Measurements from ENCODE around the gene SNCB. TPM values are rescaled to one million over a fixed set of nuclear protein-coding genes. Genes with fewer than 3 reads are reported as not detected.

SNCB gene
- total RNA-seq, 1 experiment from 2014 or later = not detected

- ATAC-seq (no peak), DNase-seq (ENCODE audit: low read depth, low spot score) (no peak)
- BruUV-seq (replicated peaks) = no TSS peak
- ChIA-PET POLR2A (no interaction called here), RAD21 (ENCODE audit: low non-redundant PET in 1 of 2, low total read pairs in 2 of 2, uncharacterized antibody in 2 of 2, unreplicated experiment in 2 of 2) (no interaction called here), CTCF (no interaction called here)
- Histone ChIP-seq H3K27ac (ENCODE audit: low read depth, low read length) (no peak overlapping the region), H3K4me1 (ENCODE audit: control insufficient read depth in 1 of 2, insufficient read depth in 2 of 2, low read length in 2 of 2) (no peaks in the 10 kb centered on the region; a peak in 1 of 4 replicates), H3K9me2 (ENCODE audit: insufficient read depth) (no peaks in the 10 kb centered on the region), H3K27me3 (ENCODE audit: insufficient read depth, low read length) (peaks cover 5% of the 10 kb centered on the region; the same call in 1 of the 2 replicates), H3K9ac (ENCODE audit: low read length) (no peak overlapping the region), H3K36me3 (ENCODE audit: control insufficient read depth in 1 of 2, insufficient read depth in 2 of 2, low read length in 2 of 2) (no peaks in the 10 kb centered on the region), H3K4me3 (replicated peaks in 1 of 2; ENCODE audit: low read depth in 1 of 2, low read length in 2 of 2) (no peak overlapping the region), H2AFZ (ENCODE audit: low read depth, low read length, poor library complexity, severe bottlenecking) (no peak overlapping the region), H3K4me2 (ENCODE audit: low read length) (no peak overlapping the region), H3K79me2 (ENCODE audit: insufficient read depth, low read length) (no peaks in the 10 kb centered on the region), H4K20me1 (ENCODE audit: insufficient read depth) (no peaks in the 10 kb centered on the region), H3K9me3 (ENCODE audit: control insufficient read depth in 1 of 2, insufficient read depth in 1 of 2, low read depth in 1 of 2, low read length in 2 of 2) (no peaks in the 10 kb centered on the region)
- intact Hi-C loops (cut with micrococcal nuclease) = no loop called here
- TF ChIP-seq JUND (IDR thresholded peaks at IDR 0.05) = no peak
Observed at GRCh38 chr5:176636426-176636825, 6.1 kb upstream of the SNCB start.

DNA sequence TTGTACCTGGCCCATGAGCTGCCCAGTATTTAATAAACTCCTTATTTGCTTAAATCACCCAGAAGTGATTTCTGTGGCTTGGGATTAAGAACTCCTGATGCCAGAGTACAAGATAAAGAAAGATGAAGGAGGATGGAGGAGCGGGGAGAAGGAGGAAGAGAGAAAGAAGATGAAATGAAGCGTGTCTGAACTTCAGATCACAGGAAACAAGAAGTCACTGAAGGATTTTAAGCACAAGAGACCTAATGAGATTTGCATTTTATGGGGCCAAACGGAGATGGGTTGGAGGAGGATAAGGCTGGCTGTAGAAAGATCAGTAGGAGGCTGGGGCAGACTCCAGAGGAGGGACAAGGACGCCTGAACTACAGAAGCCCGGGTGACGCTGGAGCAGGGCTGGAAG lies 3.3 kb upstream of the SNCB start:
- Histone ChIP-seq H3K4me1 (ENCODE audit: control insufficient read depth in 1 of 2, insufficient read depth in 2 of 2, low read length in 2 of 2) (peaks cover 0 to 5% of the 10 kb centered on the region in 2 experiments; a peak in 2 of 4 replicates), H3K36me3 (ENCODE audit: control insufficient read depth in 1 of 2, insufficient read depth in 2 of 2, low read length in 2 of 2) (no peaks in the 10 kb centered on the region), H3K4me3 (replicated peaks in 1 of 2; ENCODE audit: low read depth in 1 of 2, low read length in 2 of 2) (no peak overlapping the region), H3K27me3 (ENCODE audit: insufficient read depth, low read length) (peaks cover 5% of the 10 kb centered on the region; the same call in 1 of the 2 replicates), H3K79me2 (ENCODE audit: insufficient read depth, low read length) (no peaks in the 10 kb centered on the region), H4K20me1 (ENCODE audit: insufficient read depth) (no peaks in the 10 kb centered on the region), H3K27ac (ENCODE audit: low read depth, low read length) (no peak overlapping the region), H3K9me2 (ENCODE audit: insufficient read depth) (no peaks in the 10 kb centered on the region), H3K9me3 (ENCODE audit: control insufficient read depth in 1 of 2, insufficient read depth in 1 of 2, low read depth in 1 of 2, low read length in 2 of 2) (no peaks in the 10 kb centered on the region), H2AFZ (ENCODE audit: low read depth, low read length, poor library complexity, severe bottlenecking) (no peak overlapping the region), H3K9ac (ENCODE audit: low read length) (no peak overlapping the region), H3K4me2 (ENCODE audit: low read length) (no peak overlapping the region)
- DNase-seq (ENCODE audit: low read depth, low spot score) (no peak), ATAC-seq (no peak)
- TF ChIP-seq ELF1 (IDR thresholded peaks at IDR 0.05; ENCODE audit: borderline replicate concordance, low read depth) (no peak), ZNF274 (IDR thresholded peaks at IDR 0.05; ENCODE audit: low read depth, low read length) (no peak), SP1 (IDR thresholded peaks at IDR 0.05; ENCODE audit: low read depth) (no peak), YY1 (IDR thresholded peaks at IDR 0.05; ENCODE audit: extremely low read depth, insufficient replicate concordance, low read depth, low read length) (no peak), JUND (IDR thresholded peaks at IDR 0.05) (no peak), FOSL1 (IDR thresholded peaks at IDR 0.05; ENCODE audit: low read depth) (no peak), TCF7L2 (IDR thresholded peaks at IDR 0.05; ENCODE audit: borderline replicate concordance, extremely low read depth, insufficient read depth, insufficient read length) (no peak), CEBPB (IDR thresholded peaks at IDR 0.05; ENCODE audit: low read depth) (no peak), ZBTB33 (IDR thresholded peaks at IDR 0.05; ENCODE audit: extremely low read depth, insufficient replicate concordance, low read length) (no peak), SRF (IDR thresholded peaks at IDR 0.05; ENCODE audit: low read depth) (no peak), CBX3 (IDR thresholded peaks at IDR 0.05; ENCODE audit: low read depth) (no peak), RAD21 (IDR thresholded peaks at IDR 0.05; ENCODE audit: low read depth) (no peak)
- ChIA-PET RAD21 (ENCODE audit: low non-redundant PET in 1 of 2, low total read pairs in 2 of 2, uncharacterized antibody in 2 of 2, unreplicated experiment in 2 of 2) (no interaction called here), POLR2A (no interaction called here), CTCF (no interaction called here)
- BruUV-seq (replicated peaks) = no TSS peak
- intact Hi-C loops (cut with micrococcal nuclease) = no loop called here

All from HCT116 (cell line).